ENCODE data around the gene LAMA2.

- TF ChIP-seq MAZ (IDR thresholded peaks at IDR 0.05; ENCODE audit: borderline replicate concordance, low read depth, low read length) = no peak
- no peak for TF ChIP-seq MAZ (CRISPR knock-in tag; IDR thresholded peaks at IDR 0.05; ENCODE audit: low read depth)
- no peak for TF ChIP-seq EP300 (IDR thresholded peaks at IDR 0.05; ENCODE audit: low read depth in 2 of 2, low read length in 2 of 2)
- no peak for TF ChIP-seq EP300 (CRISPR knock-in tag; IDR thresholded peaks at IDR 0.05; ENCODE audit: borderline replicate concordance)
- no peak for TF ChIP-seq KDM1A (CRISPR knock-in tag; IDR thresholded peaks at IDR 0.05)
- no peak for TF ChIP-seq POLR2G (IDR thresholded peaks at IDR 0.05; ENCODE audit: low read depth, low read length)
- TF ChIP-seq SMC3 (IDR thresholded peaks at IDR 0.05; ENCODE audit: low read length) = no peak
- no peak for TF ChIP-seq RFX5 (IDR thresholded peaks at IDR 0.05; ENCODE audit: low read depth, low read length)
- no peak for TF ChIP-seq PREB (CRISPR knock-in tag; IDR thresholded peaks at IDR 0.05)
- TF ChIP-seq ZBTB7A (CRISPR knock-in tag; IDR thresholded peaks at IDR 0.05) = no peak
- TF ChIP-seq TAF1 (CRISPR knock-in tag; IDR thresholded peaks at IDR 0.05) = no peak
- TF ChIP-seq SRF (IDR thresholded peaks at IDR 0.05; ENCODE audit: low read depth, low read length) = no peak
- TF ChIP-seq CTCF (CRISPR knock-in tag; IDR thresholded peaks at IDR 0.05) = no peak
- no peak for TF ChIP-seq NFYB (CRISPR knock-in tag; IDR thresholded peaks at IDR 0.05)
- TF ChIP-seq ZNF678 (CRISPR knock-in tag; IDR thresholded peaks at IDR 0.05) = no peak
- no peak for TF ChIP-seq ADNP (CRISPR knock-in tag; IDR thresholded peaks at IDR 0.05)
These were observed 414.7 kb downstream of the LAMA2 start for GRCh38 chr6:129297592-129297991.

Data from HepG2 (cell line).